H1 (cell line): ENCODE data around the gene CMTM2. TPM values are rescaled to one million over a fixed set of nuclear protein-coding genes. Genes with fewer than 3 reads are reported as not detected.

Experiments used
- GTF2F1 ChIP-seq: IDR thresholded peaks from 2 replicates; pipeline ENCODE4 v1.6.1; 2012; ENCODE audit warnings: low read depth, low read length, improper control_type of control experiment, borderline replicate concordance
- polyA plus RNA-seq, 7 experiments: library from polyadenylated mRNA; depleted of rRNA in 3 of 7; stranded (reverse) in 5 of 7; unstranded in 2 of 7; fragments of >200 nt in 5 of 7; fragments of 200-250 nt in 2 of 7; gene quantifications; 1 replicate in 5 of 7; 2 replicates in 1 of 7; 4 replicates in 1 of 7; pipeline versions ENCODE4 v1.2.1 to v1.2.3, GENCODE V29; 2011 to 2013; ENCODE audit warnings: missing spikeins in 2 of 7, mixed read lengths in 2 of 7
- total RNA-seq: library from RNA; stranded (reverse); fragmentation: NEBNext Ultra II Directional; extraction: Animal tissue kit (Norgen Biotek cat#: 25700); gene quantifications from 2 replicates; pipeline ENCODE4 v1.2.1, GENCODE V29; 2021

CMTM2 gene
- total and polyA plus RNA-seq, 2 of the 8 experiments (the other 6 are each of a cell fraction or from before 2014, with no cell fraction given): not detected

GRCh38 chr16:66553223-66553622 lies 26.0 kb upstream of the CMTM2 start (continued):
- no peak for TF ChIP-seq GTF2F1
